Measurements from ENCODE around the gene GRK5.

The GRK5 gene

DNA sequence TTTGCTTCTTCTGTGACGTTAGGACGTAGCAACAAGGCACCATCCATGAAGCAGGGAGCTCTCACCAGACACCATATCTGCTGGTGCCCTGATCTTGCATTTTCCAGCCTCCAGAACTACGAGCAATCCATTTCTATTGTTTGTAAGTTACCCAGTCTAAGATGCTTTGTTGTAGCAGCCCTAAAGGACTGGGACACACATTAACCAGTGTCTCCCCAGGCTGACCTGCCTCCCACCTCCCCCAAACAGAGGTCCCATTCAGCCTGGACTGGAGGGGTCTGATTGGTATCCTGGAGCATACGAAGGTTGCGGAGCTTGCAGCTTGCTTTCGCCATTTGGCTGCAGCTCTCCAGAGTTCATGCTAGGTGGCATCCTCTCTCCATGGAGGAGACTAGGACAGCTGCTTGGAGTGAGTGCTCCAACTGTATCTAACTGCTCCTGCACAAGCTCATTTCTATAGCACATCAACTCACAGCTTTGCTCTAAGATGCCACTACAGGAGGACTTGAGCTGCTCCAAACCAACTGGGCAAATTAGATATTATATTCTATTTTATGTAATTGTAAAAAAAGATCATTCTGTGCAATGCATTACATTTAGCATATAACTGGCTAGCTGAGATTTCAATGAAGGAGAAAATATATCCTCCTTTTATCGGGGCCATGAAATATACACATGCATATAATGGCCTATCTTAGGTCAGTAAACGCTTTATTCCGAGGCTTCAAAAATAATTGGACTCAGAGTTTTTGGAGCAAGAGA lies 8.0 kb upstream of the GRK5 start:
- peak; percentile 19 to 42 for DNase-seq

DNA sequence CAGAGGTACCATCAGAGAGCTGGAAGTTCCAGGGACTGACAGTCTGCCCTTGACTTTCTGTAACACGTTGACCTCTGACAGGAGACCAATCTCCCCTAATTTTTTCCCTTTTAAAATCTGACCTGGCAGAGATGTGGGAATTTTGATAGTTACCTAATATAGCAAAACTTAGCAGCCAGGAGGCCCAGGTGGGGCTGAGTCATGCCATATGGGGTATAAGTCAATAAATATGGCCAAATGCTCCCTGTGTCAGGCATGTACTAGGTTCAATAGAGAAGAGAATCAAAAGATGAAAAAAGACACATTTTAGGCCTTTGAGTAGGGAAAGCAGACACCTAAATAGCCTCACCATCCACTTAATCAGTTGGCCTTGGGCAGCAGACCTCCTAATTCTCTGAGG lies 6.1 kb upstream of the GRK5 start:
- no peak for DNase-seq

DNA sequence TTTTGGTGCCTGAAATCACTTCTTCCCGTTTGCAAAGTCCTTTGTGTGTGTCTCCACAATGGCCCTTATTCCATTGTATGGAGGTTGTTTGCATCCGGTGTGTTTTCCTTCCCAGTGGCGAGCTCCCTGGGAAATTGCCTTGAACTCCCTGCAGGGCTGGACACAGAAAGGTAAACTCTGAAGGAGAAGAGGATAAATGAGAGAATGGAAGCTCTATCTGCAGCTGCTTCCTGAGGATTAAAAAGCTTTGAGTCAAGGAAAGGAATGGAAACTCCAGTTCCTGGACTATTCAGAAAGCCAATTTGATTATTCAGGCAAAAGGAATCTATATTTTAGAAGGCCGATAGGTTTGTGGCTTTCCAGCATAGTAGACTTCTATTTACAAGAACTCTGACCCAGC lies 4.4 kb upstream of the GRK5 start:
- no peak for DNase-seq

DNA sequence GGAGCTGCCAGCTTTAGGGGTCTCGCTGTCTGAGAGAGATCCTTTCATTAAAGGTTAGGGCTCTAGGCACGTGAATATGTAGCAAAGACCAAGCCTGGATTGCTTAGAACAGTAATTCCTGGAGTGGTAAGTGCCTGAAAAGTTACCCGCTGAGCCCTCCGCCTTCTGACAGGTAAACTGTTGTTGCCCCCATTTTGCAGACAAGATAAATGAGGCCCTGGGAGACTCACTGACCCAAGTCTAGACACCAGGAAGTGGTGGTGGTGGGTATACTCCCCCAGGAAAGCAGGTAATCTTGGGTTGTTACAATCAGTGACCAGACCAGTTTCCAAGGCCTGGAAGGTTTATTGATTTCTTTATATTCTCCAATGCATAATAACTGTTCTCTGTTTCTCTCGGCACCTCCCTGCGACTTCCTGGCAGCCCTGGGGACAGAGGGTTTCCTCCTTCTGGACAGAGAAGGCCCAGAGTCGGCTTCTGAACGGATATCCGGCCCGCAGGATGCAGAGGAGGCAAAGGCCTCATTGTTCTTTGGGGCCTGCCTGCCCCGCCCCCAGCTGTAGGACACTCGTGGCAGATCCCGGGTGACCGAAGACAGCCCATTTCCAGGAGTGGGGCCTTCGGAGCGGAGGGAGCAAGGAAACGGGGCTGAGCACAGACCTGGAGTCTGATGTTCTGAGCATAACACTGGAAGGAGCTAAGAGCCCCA lies 1.3 kb upstream of the GRK5 start:
- DNase-seq, result peak; percentile 27 to 32

DNA sequence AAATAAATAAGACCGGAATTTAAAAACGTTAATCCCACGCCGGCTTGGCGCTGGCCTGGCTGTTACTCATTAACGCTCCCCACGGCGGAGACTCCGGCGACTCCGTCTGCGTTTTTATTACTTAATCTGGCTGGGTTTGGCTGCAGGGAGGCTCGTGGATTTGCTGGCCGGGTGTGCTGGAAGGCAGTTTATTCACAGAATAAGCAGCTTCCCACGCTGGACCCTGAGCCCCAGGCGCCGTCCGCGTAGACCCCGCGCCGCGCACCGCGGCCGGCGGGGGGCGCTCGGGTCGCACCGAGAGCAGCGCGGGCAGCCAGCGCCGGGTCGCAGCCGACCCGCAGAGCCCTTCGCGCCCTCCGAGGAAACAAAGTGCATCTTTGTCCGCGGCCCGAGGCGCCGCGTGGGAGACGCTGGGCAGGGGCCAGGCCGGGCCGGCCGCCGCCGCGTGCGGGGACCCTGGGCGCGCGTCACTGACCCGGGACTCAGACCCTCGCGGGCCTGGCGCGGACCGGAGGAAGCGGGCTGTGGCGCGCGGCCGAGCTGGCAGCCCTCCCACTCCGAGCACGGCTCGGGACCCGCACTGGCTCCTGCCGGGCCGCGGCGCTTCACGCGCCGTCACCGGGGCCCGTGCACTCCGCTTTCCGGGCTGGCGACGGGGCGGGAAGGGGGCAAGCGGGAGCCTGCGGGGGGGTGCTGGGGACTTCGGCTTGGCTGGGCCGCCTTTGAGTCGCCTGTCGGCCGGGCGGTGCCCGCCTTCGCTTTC lies 587 bp upstream of the GRK5 start:
- peak; percentile 69 to 77 for DNase-seq

DNA sequence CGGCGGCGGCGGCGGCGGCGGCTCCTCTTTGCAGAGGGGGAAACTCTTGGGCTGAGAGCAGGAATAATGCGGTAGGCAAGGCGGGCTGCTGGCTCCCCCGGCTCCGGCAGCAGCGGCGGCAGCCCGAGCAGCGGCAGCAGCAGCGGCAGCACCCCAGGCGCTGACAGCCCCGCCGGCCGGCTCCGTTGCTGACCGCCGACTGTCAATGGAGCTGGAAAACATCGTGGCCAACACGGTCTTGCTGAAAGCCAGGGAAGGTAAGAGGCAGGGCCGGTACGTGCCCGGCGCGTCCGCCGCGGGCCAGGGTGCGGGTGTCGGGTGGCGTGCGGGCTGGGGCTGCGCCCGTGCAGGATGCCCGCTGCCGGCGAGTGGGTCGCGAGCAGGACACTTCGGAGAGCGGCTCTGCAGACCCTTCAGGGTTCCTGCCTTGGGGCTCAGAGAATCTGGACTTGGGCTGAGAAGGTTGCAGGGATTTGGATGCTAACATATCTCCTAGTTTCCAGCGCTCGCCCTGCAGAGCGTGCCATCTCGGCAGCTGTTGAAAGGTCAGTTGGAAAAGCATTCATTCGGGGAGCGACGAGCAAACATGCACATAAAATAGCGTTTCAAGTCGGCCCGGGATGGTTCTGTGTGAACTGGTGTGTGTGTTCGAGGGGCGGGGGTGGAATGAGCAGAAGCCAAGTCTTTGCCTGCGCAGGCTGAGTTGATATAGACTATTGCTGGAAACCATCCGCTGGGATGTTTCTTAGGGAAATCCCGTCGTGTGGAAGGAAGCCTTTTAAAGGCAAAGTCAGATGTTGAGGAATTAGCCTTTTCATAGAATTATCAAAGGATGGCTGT lies 562 bp downstream of the GRK5 start:
- DNase-seq, result peak; percentile 21 to 28

DNA sequence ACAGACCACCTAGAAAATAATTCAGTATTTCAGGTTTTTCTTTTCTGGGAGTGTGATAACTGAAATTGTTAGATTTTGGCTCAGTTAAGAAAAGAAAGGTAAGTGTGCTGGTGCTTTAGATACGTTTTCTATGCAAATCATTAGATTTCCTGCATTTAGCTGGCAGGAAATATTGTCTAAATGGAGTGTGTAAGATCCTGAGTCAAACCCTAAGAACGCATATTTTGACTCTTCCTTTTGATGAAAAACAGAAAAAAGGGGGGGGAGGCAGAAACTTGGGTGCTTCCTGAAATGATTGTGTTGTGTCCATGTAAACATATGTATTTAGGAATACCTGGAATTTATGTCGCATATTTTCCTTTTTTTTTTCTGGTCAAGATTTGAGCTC lies 1.2 kb downstream of the GRK5 start:
- no peak for DNase-seq

DNA sequence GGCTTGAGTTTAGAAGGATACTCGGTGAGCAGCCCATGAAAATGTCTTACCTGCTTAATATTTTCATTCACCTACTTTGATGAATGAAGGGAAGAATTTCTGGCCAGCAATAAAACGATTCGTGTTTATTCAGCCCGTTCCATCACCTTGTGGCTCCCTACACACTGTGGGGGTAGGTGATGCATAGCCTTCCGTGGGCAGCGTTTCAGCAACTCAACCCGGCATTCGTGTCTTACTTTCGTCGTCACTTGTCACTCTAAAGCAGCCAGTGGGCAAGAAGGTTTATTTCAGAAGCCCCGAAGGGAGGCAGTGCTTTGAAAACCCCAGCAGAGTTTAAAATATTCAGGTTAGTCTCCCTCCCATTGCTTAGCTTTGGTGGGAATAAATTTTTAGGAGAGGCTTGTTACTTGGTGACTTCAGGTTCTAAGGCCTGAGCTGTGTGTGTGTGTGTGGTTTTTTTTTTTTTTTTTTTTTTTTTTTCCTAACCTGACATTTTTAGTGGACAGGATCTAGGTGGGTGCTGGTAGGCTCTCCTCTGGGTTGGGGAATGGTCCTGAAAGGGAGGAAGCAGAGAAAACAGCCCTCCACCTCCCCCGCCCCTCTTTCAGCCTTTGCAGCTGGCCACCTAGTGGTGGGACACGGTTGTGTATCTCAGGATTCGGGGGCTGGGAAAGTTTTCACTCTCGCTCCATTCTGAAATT lies 1.8 kb downstream of the GRK5 start:
- DNase-seq, result peak; percentile 55 to 76

DNA sequence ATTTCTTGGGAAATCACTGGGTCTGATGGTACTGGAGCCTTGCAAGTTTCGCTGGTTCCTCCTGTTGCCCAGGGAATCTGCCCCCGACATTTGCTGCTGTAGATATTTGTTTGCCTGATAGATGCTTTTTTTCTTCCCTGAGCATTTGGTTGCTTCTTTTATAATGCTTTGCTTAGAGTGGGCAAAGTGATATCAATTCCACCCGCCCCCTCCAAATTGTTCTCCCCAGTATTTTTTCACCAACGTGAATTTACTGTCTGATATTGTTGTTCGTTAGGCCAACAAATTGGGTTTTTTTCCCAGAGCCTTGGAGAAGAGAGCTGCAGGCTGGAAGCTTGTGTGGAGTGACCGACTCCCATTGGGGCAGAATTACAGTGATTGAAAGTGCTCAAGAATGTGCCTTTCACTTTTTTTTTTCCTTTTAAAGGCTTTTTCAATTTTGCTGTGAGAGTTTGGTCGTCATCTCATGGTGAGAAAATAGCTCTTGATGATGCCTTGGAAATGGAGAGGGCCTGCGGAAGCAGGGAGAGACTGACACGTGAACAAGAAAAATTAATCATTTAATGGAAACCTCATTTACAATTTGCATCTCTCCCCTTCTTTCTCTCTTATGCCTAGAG lies 2.5 kb downstream of the GRK5 start:
- DNase-seq, result no peak

DNA sequence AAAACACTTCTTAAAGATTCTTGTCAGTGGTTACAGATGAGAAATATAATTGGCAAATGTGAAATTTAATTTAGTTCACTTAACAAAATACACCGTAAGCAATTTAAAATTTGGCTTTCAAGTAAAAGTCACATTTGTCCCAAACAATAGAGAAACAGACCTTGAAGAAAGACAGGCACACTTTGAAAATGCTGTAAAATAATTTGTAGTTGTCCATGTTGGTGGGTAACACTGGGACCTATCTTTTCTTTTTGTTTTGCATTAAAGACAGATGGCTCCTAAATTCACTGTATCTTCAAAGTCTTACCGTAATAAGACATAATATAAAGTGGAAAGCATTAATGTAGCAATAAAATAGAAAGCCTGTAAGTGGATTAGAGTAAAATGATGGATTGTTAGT lies 3.3 kb downstream of the GRK5 start:
- no peak for DNase-seq

DNA sequence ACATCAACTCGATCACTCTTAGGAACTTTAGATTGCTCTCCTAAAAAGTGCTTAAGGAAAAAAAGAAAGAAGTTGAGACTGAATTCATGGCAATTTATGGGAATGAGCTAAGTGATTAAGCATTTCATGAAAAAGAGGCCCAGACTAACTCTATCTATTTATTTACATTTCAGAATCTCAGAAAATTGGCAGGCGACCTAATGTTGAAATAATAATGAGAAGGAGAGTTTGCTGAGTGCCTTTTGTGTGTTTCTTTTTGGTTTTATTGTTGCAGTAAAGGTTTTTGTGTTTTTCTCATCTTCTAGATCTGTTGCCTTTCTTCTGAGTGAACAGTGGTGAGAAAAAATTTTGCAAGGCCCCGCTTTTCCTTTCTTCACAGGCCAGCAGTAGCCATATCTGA lies 3.8 kb downstream of the GRK5 start:
- DNase-seq, result no peak

DNA sequence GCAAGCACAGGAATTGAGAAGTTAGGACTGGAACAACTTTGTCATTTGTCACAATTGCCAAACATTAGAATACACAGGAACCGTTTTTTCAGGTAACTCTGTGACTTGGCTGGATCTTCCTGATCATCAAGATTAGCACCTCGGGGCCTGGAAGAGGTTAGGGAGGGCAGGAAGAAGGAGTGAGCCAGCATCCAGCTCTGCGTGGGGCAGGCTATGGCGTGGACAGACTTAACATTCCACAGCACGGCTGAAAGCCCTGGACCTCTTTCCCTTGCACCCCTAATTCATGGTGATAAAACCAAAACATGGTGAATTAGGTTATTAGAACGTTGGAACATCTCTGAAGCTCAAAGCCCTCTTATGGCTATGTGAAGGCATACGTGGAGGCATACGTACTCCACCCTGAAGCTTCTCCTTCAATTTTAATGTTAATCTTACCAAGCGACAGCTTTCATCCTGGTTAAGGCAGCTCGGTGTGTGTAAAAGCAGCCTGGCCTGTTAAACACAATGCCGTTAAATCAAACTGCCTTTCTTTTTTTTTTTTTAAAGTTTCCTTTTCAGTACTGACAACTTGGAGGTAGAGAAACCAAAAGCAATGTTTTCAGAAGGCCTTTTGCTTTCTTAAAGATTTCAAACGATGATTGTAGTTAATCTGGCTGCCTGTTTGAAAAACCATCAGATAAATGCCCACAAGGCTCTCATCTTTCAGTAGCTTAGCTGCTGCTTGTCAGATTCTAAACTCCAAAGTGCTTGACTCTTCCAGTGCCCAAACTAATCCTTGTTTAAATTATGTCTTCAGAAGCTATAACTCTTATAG lies 4.5 kb downstream of the GRK5 start:
- DNase-seq, result no peak

DNA sequence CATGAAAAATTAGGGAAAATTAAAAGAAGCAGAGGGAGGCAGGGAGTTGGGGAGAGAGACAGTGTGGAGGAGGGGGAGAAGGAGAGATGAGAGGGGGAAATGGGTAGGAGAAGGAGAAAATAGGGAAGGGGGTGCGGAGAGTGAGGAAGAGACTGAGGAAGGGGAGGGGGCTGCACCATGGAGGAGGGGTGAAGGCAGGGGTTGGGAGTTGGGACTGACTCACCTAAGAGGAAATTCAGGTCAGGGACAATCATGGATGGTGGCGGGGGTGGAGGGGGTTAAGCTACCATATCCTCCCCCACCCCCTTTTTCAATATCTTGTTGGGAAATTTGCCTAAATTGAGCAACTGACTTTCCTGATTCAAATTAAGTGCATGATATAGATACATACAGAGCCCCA lies 8.0 kb downstream of the GRK5 start:
- DNase-seq, result no peak

DNA sequence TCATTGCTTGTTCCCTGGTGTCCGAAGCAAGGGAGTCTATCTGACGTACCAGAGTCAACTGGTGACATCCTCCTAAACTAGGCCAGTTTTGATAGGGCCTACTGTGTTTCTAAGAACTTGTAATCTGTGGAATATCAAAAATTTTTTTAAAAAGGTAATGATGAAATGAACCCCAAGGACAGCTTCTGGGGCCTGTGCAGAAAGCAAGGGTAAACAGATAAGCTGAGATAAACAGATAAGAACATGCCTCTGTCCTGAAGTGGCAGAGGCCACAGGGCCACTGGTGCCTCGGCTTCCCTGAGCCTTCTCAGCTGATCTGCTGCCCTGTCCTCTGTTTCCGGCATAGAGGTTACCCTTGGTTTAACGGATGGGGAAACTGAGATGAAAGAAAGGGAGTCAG lies 8.8 kb downstream of the GRK5 start:
- DNase-seq, result no peak

DNA sequence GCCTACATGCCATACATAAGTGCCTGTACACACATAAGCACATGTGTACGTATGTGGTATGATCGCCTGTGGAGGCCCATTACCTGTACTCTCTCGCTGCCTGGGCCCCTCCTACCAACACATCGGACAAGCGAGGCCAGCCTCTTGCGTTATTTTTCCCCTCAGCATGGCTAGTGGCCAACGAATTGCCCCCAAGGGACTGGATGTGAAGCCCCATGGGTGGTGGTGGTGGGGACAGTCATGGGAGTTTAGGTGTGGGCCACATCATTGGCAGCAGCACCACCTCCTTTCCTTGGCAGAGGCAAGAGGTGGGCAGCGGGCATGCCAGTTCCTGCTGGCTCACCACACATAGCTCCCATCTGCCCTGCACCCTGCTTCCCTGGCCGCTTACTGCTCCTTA lies 10.0 kb downstream of the GRK5 start:
- DNase-seq, result no peak

DNA sequence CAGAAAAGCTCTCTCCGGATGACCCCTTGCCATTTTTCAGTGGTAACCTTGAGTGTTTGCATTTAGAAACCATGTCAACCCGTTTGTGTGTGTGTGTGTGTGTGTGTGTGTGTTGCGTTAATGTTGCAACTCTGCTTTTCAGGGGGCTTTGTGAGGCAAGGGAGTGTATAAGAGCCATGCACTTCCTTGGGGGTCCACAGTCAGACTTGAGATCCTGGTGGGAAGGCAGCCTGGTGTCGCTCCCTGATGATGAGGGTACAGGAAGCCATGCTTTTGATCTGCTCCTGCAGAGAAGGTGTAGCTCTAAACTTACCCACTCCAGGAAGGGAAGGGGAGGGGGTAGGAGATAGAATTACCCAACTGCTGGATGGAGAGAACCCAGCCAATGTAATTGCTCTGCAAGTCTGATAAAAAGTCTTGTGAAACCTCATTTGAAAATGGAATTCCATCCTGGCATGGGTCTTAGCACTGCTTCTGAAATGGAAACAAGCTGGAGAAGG lies 10.7 kb downstream of the GRK5 start:
- DNase-seq, result no peak

DNA sequence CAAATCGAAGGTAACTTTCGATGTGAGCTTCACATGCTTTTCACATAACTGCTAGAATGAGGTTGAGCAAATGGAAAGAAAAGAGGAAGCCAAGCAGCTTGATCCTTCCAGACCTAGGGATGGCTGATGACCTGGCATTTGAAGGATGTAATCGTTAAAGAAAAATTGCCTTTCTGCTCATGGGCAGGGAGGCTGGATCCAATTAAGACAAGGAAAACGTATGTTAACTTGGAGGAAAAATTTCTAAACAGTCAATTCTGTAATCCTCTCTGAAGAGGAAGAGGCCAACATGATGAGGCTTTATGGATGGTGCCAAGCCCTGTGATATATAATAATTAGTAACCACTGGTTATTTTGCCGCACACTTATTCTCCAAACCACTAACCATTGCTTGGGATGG lies 12.5 kb downstream of the GRK5 start:
- DNase-seq, result no peak

DNA sequence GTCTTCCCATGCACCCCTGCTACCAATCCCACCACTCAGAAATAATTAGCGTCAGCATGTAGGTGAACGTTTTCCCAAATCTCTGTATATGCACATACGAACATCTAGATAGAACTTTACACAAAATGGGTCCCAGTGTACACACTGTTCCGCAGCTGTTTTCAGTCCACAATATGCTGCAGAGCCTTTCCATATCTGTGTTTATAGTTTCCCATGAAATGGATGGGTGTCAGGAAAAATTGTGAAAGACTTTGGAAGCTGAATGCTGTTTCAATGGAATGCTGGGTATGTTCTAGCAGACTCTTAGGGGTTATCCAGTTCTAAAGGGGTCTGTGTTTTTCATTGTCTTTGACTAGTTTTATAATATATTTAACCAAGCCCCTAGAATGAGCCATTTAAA lies 13.8 kb downstream of the GRK5 start:
- no peak for DNase-seq

DNA sequence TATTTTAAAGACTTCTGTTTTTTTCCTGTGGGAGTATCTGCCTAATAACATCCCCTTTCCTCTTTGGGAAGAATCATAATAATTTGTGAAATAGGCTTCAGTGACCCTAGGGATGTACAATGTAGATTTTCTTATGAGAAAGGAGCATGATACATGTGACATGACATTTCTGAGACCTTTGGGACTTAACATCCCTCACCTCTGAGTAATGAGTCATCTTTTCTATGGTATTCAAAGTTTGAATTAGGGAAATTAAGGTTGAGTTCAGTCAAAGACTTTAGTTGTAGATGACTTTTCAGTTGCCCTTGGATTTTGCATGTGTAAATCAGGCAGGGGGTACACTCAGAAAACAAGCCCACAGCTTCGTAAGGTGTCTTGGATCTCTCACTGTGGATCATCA lies 14.3 kb downstream of the GRK5 start:
- no peak for DNase-seq

DNA sequence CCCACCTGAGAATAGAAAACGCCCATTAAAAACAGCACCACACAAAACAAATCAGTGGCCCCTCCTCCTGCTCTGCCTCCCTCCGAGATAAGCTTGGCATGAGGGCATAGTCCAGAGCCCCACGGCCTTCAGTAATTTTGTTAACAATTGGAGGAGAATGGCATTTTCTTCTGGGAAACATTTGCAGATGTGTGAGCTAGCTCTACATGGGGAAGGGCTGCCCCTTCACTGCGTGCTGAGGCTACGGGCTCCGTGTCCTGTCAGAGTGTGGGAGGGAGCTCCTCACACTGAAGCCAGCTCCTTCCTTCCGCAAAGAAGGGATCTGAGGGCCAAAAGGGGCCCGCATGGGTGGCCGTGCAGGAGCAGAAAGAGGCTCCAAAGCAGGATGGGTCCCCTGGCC lies 15.2 kb downstream of the GRK5 start:
- no peak for DNase-seq

DNA sequence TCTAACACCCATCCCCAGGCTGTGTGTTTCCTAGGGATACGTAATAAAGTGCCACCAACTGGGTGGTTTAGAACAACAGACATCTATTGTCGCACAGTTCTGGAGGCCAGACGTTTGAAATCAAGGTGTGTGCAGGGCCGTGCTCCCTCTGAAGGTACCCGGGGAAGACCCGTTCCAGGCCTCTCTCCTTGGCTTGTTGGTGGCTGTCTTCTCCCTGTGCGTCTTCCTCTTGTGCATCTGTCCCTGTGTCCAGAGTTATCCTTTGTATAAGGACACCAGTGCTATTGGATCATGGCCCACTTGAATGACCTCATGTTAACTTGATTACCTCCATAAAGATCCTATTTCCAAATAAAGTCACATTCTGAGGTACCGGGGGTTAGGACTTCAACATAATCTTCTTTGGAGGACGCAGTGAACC lies 15.6 kb downstream of the GRK5 start:
- DNase-seq, result no peak

Measured in stimulated activated CD4-positive, alpha-beta T cell treated with anti-CD3 and anti-CD28 coated beads, Interleukin-4, amount 100 ng/mL, for 4 hours (primary cell).